Left lung (tissue), 10 donors: ENCODE results near the gene ALG1L2. TPM values are rescaled to one million over a fixed set of nuclear protein-coding genes. Genes with fewer than 3 reads are reported as not detected.
A peak's percentile ranks its signal among the peaks of the same experiment; 100 is the strongest.
"Not testable (repeated sequence)": the region's sequence is repeated elsewhere in the genome, so short reads cannot be mapped to it uniquely, and the experiment has no call there.

Source experiments
- ATAC-seq: fragments of 200-7000 bp; cut with Tn5 transposase; one replicate; pipeline ENCODE4 v1.9.1; 2020; ENCODE audit warnings: moderate library complexity
- DNase-seq, 4 donors: peaks; one replicate each; pipeline ENCODE4 v3.0.0-alpha.2; 2013 to 2020
- H3K27ac ChIP-seq, 2 donors: fragments of 200-600 bp; sonication (generic) in 1 of 2; one replicate each; pipeline versions ENCODE4 v1.5.0 to v1.8.0; 2020 to 2021
- H3K27me3 ChIP-seq, 2 donors: fragments of 200-600 bp; sonication (generic) in 1 of 2; one replicate each; pipeline versions ENCODE4 v1.5.0 to v1.8.0; 2020 to 2021
- H3K36me3 ChIP-seq, 2 donors: fragments of 200-600 bp; sonication (generic) in 1 of 2; one replicate each; pipeline versions ENCODE4 v1.5.0 to v1.8.0; 2020 to 2021
- H3K4me1 ChIP-seq, 2 donors: fragments of 200-600 bp; one replicate each; pipeline ENCODE4 v1.8.0; 2021
- H3K4me3 ChIP-seq, 2 donors: fragments of 200-600 bp; sonication (generic) in 1 of 2; one replicate each; pipeline versions ENCODE4 v1.5.0 to v1.8.0; 2020 to 2021; ENCODE audit warnings: mild to moderate bottlenecking in 1 of 2
- H3K9me3 ChIP-seq, 2 donors: fragments of 200-600 bp; sonication (generic) in 1 of 2; one replicate each; pipeline versions ENCODE4 v1.5.0 to v1.8.0; 2020 to 2021
- CTCF ChIP-seq, 2 donors: fragments of 200-600 bp; sonication (generic) in 1 of 2; IDR thresholded peaks; one replicate each; pipeline versions ENCODE4 v1.5.0 to v1.8.0; 2021; ENCODE audit warnings: antibody characterized with exemption in 2 of 2
- intact Hi-C, 2 donors: fragments of 100-400 bp; cut with DNase I; formaldehyde crosslinking; loops; one replicate each; pipeline versions ENCODE4 v1.11.2 to v1.14.2; 2022
- polyA plus RNA-seq, 6 donors: library from polyadenylated mRNA; unstranded; fragments of 120-200 nt; gene quantifications; one replicate each; pipeline ENCODE4 v1.2.1, GENCODE V29; 2013; ENCODE audit not compliant: insufficient read length in 6 of 6
- total RNA-seq, 2 donors: library from RNA; stranded (reverse); fragmentation: NEBNext Ultra II Directional; extraction: Animal tissue kit (Norgen Biotek cat#: 25700); gene quantifications; one replicate each; pipeline ENCODE4 v1.2.1, GENCODE V29; 2021
- donor health status: DM: no; HTN: yes; CAD: no.
- donor health status: DM: no; HTN: no; CAD: no.

Gene ALG1L2
- total and polyA plus RNA-seq, 8 donors, result 0.64 to 5.4 (median 3.2) TPM

- intact Hi-C loops, H3K9me3 ChIP-seq, ATAC-seq, H3K36me3 ChIP-seq, H3K4me3 ChIP-seq, H3K4me1 ChIP-seq, H3K27ac ChIP-seq, H3K27me3 ChIP-seq: not testable (repeated sequence)
- DNase-seq, result peak in 1 of 4 donors; percentile 47
These were observed 23.4 kb upstream of the ALG1L2 start for GRCh38 chr3:130058267-130058657.

DNA sequence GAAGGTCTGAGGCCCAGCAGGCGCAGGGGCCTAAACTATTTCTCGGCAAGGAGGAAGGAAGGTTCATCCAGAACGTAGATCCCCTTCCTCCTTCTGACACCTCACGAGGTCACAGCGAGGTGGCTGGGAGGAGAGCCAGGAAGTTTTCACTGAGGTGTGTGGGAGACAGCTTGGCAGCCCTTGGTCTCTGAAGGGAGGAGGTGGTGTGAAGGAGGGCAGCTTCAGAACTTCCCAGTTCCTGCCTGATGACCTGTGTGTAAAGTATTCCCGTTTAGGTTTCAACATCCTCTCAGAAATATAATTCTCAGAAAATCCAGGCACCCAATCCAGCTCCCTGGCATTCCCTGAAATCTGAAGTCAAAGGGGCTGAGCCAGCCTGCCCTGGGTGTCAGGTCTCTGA lies 22.9 kb upstream of the ALG1L2 start:
- H3K27me3 ChIP-seq, H3K27ac ChIP-seq: not testable (repeated sequence)

GRCh38 chr3:130059162-130059561 lies 22.5 kb upstream of the ALG1L2 start:
- H3K9me3 ChIP-seq, intact Hi-C loops, H3K27me3 ChIP-seq, H3K27ac ChIP-seq, H3K4me3 ChIP-seq, ATAC-seq, DNase-seq, H3K36me3 ChIP-seq, H3K4me1 ChIP-seq: not testable (repeated sequence)

More for the DNA sequence above, 22.9 kb upstream of the ALG1L2 start:
- H3K4me3 ChIP-seq, intact Hi-C loops, H3K9me3 ChIP-seq, ATAC-seq, H3K36me3 ChIP-seq, H3K4me1 ChIP-seq: not testable (repeated sequence)
- peak in 1 of 4 donors; percentile 14 for DNase-seq

- DNase-seq (no peak), ATAC-seq (no peak)
- no peaks in the 10 kb centered on the region for H3K36me3 ChIP-seq
- no peak overlapping the region for H3K27ac ChIP-seq
- H3K4me3 ChIP-seq, result no peak overlapping the region
- intact Hi-C loops, result no loop called here
- TF ChIP-seq CTCF (IDR thresholded peaks at IDR 0.05), result no peak
- no peaks in the 10 kb centered on the region for H3K9me3 ChIP-seq
- no peaks in the 10 kb centered on the region for H3K27me3 ChIP-seq
- no peaks in the 10 kb centered on the region for H3K4me1 ChIP-seq
These were observed 8.0 kb upstream of the ALG1L2 start for GRCh38 chr3:130073582-130073981.

GRCh38 chr3:130077636-130078035 lies 4.0 kb upstream of the ALG1L2 start:
- H3K36me3 ChIP-seq, result no peaks in the 10 kb centered on the region
- DNase-seq (no peak), ATAC-seq (no peak)
- no peak for TF ChIP-seq CTCF (IDR thresholded peaks at IDR 0.05)
- no peaks in the 10 kb centered on the region for H3K4me1 ChIP-seq
- intact Hi-C loops, result no loop called here
- H3K4me3 ChIP-seq, result no peak overlapping the region
- no peak overlapping the region for H3K27ac ChIP-seq
- H3K9me3 ChIP-seq, result no peaks in the 10 kb centered on the region
- H3K27me3 ChIP-seq, result no peaks in the 10 kb centered on the region

GRCh38 chr3:130083363-130084090 lies 1.9 kb downstream of the ALG1L2 start:
- DNase-seq, H3K27ac ChIP-seq, intact Hi-C loops, H3K4me1 ChIP-seq, H3K36me3 ChIP-seq, H3K4me3 ChIP-seq, ATAC-seq, H3K9me3 ChIP-seq, H3K27me3 ChIP-seq: not testable (repeated sequence)

DNA sequence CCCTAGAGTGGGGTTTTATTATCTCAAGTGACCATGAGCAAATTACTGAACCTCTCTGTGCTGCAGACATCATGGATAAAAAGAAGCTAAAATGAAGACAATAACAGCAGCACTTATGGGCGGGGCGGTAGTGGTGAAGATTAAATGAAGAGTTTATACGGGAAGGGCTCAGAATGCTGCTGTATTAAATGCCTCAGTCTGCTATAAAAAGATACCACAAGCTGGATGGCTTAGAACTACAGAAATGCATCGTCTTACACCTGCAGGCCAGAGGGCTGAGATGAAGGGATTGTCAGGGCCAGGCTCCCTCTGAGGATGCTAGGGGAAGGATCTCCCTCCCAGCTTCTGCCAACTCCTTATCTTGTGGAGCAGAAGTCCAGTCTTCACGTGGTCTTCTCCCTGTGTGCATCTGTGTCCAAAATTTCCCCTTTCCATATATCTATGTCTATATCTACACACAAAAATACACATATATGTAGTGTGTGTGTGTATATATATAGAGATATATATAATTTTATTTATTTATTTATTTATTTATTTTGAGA lies 2.9 kb downstream of the ALG1L2 start:
- Histone ChIP-seq H3K27me3 (no peaks in the 10 kb centered on the region), H3K36me3 (no peaks in the 10 kb centered on the region), H3K4me3 (no peak overlapping the region), H3K9me3 (no peaks in the 10 kb centered on the region), H3K27ac (no peak overlapping the region), H3K4me1 (no peaks in the 10 kb centered on the region)
- ATAC-seq, result no peak
- no peak for TF ChIP-seq CTCF (IDR thresholded peaks at IDR 0.05)
- DNase-seq, result no peak
- intact Hi-C loops, result no loop called here
